ENCODE data around the gene C1QA.
"Not testable (repeated sequence)": the region's sequence is repeated elsewhere in the genome, so short reads cannot be mapped to it uniquely, and the experiment has no call there.

The C1QA gene

GRCh38 chr1:22662986-22663408 lies 26.6 kb downstream of the C1QA start:
- Histone ChIP-seq H3K4me3 (ENCODE audit: insufficient read length, low read depth) (no peak overlapping the region), H3K4me1 (ENCODE audit: insufficient read depth, insufficient read length) (peaks cover 2% of the 10 kb centered on the region), H3K27me3 (ENCODE audit: insufficient read depth, insufficient read length) (peaks cover 3% of the 10 kb centered on the region), H3K9ac (ENCODE audit: insufficient read length, low read depth) (no peak overlapping the region), H3K36me3 (ENCODE audit: insufficient read depth, insufficient read length, low read length) (no peaks in the 10 kb centered on the region), H3K9me3 (ENCODE audit: insufficient read depth, low read length) (no peaks in the 10 kb centered on the region)
- DNase-seq (ENCODE audit: low read depth, low spot score) = no peak
- no peak for TF ChIP-seq SUZ12 (IDR thresholded peaks at IDR 0.05; ENCODE audit: extremely low read depth, insufficient read depth, insufficient read length)

- no peak overlapping the region for H3K4me3 ChIP-seq (ENCODE audit: insufficient read length, low read depth)
These were observed 29.3 kb downstream of the C1QA start for GRCh38 chr1:22665752-22666151.

DNA sequence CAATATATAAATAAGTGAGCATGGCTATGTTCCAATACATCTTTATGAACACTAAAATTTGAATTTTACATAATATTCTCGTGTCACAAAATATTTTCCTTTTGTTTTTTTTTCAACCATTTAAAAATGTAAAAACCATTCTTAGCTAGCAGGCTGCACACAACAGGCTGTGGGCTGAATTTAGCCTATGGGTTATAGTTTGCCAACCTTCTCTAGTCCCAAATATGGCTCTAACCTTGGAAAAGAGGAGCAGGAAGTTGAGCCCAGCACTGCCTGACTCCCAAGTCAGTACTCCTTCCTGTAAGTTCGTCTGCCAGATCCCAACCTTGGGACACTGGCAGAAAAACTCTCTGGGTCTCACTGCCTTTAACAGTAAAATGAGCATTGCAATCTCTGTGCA lies 30.0 kb downstream of the C1QA start:
- Histone ChIP-seq H3K36me3 (ENCODE audit: insufficient read depth, insufficient read length, low read length) (no peaks in the 10 kb centered on the region), H3K27me3 (ENCODE audit: insufficient read depth, insufficient read length) (no peaks in the 10 kb centered on the region), H3K9me3 (ENCODE audit: insufficient read depth, low read length) (no peaks in the 10 kb centered on the region), H3K9ac (ENCODE audit: insufficient read length, low read depth) (no peak overlapping the region), H3K4me3 (ENCODE audit: insufficient read length, low read depth) (no peak overlapping the region), H3K4me1 (ENCODE audit: insufficient read depth, insufficient read length) (peaks cover 2% of the 10 kb centered on the region)
- TF ChIP-seq SUZ12 (IDR thresholded peaks at IDR 0.05; ENCODE audit: extremely low read depth, insufficient read depth, insufficient read length) (no peak), ZNF274 (IDR thresholded peaks at IDR 0.05; ENCODE audit: low read depth, low read length) (no peak), YY1 (IDR thresholded peaks at IDR 0.05; ENCODE audit: insufficient read depth, insufficient read length) (no peak)
- no peak for DNase-seq (ENCODE audit: low read depth, low spot score)

More at GRCh38 chr1:22665752-22666151, 29.3 kb downstream of the C1QA start:
- Histone ChIP-seq H3K9ac (ENCODE audit: insufficient read length, low read depth) (no peak overlapping the region), H3K27me3 (ENCODE audit: insufficient read depth, insufficient read length) (no peaks in the 10 kb centered on the region), H3K9me3 (ENCODE audit: insufficient read depth, low read length) (no peaks in the 10 kb centered on the region), H3K4me1 (ENCODE audit: insufficient read depth, insufficient read length) (peaks cover 2% of the 10 kb centered on the region), H3K36me3 (ENCODE audit: insufficient read depth, insufficient read length, low read length) (no peaks in the 10 kb centered on the region)
- TF ChIP-seq SUZ12 (IDR thresholded peaks at IDR 0.05; ENCODE audit: extremely low read depth, insufficient read depth, insufficient read length) = no peak
- DNase-seq (ENCODE audit: low read depth, low spot score) = no peak

- H3K36me3 ChIP-seq (ENCODE audit: insufficient read depth, insufficient read length, low read length); H3K9ac ChIP-seq (ENCODE audit: insufficient read length, low read depth); H3K4me1 ChIP-seq (ENCODE audit: insufficient read depth, insufficient read length); H3K9me3 ChIP-seq (ENCODE audit: insufficient read depth, low read length); H3K27me3 ChIP-seq (ENCODE audit: insufficient read depth, insufficient read length); DNase-seq (ENCODE audit: low read depth, low spot score); H3K4me3 ChIP-seq (ENCODE audit: insufficient read length, low read depth): not testable (repeated sequence)
These were observed 32.4 kb downstream of the C1QA start for GRCh38 chr1:22668840-22669239.

DNA sequence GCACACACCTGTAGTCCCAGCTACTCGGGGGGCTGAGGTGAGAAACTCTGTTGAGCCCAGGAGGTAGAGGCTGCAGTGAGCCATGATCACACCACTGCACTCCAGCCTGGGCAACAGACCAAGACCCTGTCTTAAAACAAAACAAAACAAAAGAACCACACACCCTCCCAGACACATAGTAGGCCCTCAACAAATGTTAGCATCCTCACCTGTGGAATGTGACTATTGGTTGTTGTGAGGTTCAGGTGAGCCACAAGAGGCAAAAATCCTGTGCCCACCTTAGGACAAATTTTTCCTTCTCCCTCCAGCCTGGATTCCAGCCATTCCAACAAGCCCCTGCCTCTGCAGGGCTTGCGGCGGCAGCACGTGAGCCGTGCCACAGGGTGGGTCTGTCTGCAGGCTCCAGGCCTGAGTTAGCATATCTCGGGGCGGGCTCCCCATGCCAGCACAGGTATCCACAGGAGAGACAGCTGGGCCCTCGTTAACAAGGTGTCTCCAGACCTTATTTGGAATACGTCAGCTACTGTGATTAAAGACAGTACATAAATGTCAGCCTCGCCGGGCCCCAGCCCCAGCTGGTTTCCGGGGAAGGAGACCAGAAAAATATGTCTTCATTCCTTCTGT lies 34.0 kb downstream of the C1QA start:
- Histone ChIP-seq H3K9me3 (ENCODE audit: insufficient read depth, low read length) (no peaks in the 10 kb centered on the region), H3K9ac (ENCODE audit: insufficient read length, low read depth) (no peak overlapping the region), H3K27me3 (ENCODE audit: insufficient read depth, insufficient read length) (no peaks in the 10 kb centered on the region), H3K4me3 (ENCODE audit: insufficient read length, low read depth) (no peak overlapping the region), H3K4me1 (ENCODE audit: insufficient read depth, insufficient read length) (peaks cover 4% of the 10 kb centered on the region), H3K36me3 (ENCODE audit: insufficient read depth, insufficient read length, low read length) (no peaks in the 10 kb centered on the region)
- TF ChIP-seq YY1 (IDR thresholded peaks at IDR 0.05; ENCODE audit: insufficient read depth, insufficient read length) (no peak), ZNF274 (IDR thresholded peaks at IDR 0.05; ENCODE audit: low read depth, low read length) (no peak), SUZ12 (IDR thresholded peaks at IDR 0.05; ENCODE audit: extremely low read depth, insufficient read depth, insufficient read length) (no peak)
- DNase-seq (ENCODE audit: low read depth, low spot score) = no peak

DNA sequence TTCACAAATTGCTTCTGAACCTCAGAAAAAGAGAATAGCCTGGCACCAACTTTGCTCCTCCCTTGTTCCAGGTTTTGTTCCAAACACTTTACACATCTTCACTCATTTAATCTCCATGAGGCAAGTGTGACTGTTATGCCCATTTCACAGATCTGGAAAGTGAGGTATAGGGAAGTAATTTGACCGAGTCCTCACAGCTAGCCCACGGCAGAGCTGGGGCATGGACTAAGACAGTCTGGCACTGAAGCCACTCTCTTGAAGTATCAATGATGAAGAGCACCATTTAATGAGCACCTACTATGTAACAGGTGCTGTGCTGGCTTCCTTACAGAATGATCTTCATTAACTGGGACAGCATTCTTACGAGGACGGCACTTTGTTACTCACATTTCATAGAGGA lies 35.6 kb downstream of the C1QA start:
- H3K4me1 ChIP-seq (ENCODE audit: insufficient read depth, insufficient read length) = peaks cover 4% of the 10 kb centered on the region
- H3K36me3 ChIP-seq (ENCODE audit: insufficient read depth, insufficient read length, low read length) = no peaks in the 10 kb centered on the region
- TF ChIP-seq YY1 (IDR thresholded peaks at IDR 0.05; ENCODE audit: insufficient read depth, insufficient read length) = no peak
- TF ChIP-seq ZNF274 (IDR thresholded peaks at IDR 0.05; ENCODE audit: low read depth, low read length) = no peak
- H3K27me3 ChIP-seq (ENCODE audit: insufficient read depth, insufficient read length) = no peaks in the 10 kb centered on the region
- no peak overlapping the region for H3K4me3 ChIP-seq (ENCODE audit: insufficient read length, low read depth)
- H3K9ac ChIP-seq (ENCODE audit: insufficient read length, low read depth) = no peak overlapping the region
- no peak for DNase-seq (ENCODE audit: low read depth, low spot score)
- H3K9me3 ChIP-seq (ENCODE audit: insufficient read depth, low read length) = no peaks in the 10 kb centered on the region

- no peaks in the 10 kb centered on the region for H3K36me3 ChIP-seq (ENCODE audit: insufficient read depth, insufficient read length, low read length)
- H3K9me3 ChIP-seq (ENCODE audit: insufficient read depth, low read length) = no peaks in the 10 kb centered on the region
- no peak for DNase-seq (ENCODE audit: low read depth, low spot score)
- H3K27me3 ChIP-seq (ENCODE audit: insufficient read depth, insufficient read length) = no peaks in the 10 kb centered on the region
- H3K9ac ChIP-seq (ENCODE audit: insufficient read length, low read depth) = no peak overlapping the region
- H3K4me1 ChIP-seq (ENCODE audit: insufficient read depth, insufficient read length) = peaks cover 2% of the 10 kb centered on the region
- no peak for TF ChIP-seq YY1 (IDR thresholded peaks at IDR 0.05; ENCODE audit: insufficient read depth, insufficient read length)
- TF ChIP-seq ZNF274 (IDR thresholded peaks at IDR 0.05; ENCODE audit: low read depth, low read length) = no peak
- no peak for TF ChIP-seq SUZ12 (IDR thresholded peaks at IDR 0.05; ENCODE audit: extremely low read depth, insufficient read depth, insufficient read length)
- no peak overlapping the region for H3K4me3 ChIP-seq (ENCODE audit: insufficient read length, low read depth)
These were observed 37.3 kb downstream of the C1QA start for GRCh38 chr1:22673486-22674409.

Data from NT2/D1 (cell line).